ENCODE results near the gene BMP3.

The BMP3 gene

DNA sequence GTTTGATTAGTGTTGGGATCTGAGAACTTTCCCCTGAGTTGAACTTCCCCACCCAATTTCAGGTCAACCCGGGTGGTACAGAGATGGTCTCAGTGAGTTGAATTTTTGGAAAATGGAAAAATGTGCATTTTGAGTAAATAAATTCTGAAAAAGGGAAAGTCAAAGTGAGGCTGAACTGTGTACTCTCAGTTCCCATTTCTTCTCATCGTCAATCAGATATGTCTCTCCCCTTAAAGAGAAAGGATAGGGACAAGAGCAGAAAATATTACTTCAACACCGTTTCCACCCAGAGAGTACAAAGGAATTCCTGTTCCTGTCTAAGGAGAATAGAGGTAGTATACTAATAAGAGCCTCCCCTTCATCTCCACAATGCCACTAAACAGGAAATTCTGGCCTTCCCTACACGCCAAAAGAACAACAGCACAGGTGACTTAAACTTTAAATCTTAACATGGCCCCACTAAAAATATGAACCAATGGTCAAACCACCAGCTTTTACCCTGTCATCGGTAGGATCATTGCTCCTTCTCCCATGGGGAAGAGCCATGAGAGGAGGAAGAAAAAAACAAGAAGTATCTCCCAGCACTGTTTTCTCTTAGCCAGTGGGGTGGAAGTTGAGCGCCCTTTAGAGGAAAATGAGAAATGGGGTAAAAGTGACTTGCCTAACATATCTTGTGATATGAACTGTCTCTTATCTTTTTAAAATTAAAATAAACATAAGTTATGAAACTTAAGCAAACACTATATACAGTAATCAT, 30.3 kb downstream of the BMP3 start:
- CTCF ChIA-PET = no interaction called here
- POLR2A ChIA-PET = no interaction called here
- TF ChIP-seq, protein P1, sequence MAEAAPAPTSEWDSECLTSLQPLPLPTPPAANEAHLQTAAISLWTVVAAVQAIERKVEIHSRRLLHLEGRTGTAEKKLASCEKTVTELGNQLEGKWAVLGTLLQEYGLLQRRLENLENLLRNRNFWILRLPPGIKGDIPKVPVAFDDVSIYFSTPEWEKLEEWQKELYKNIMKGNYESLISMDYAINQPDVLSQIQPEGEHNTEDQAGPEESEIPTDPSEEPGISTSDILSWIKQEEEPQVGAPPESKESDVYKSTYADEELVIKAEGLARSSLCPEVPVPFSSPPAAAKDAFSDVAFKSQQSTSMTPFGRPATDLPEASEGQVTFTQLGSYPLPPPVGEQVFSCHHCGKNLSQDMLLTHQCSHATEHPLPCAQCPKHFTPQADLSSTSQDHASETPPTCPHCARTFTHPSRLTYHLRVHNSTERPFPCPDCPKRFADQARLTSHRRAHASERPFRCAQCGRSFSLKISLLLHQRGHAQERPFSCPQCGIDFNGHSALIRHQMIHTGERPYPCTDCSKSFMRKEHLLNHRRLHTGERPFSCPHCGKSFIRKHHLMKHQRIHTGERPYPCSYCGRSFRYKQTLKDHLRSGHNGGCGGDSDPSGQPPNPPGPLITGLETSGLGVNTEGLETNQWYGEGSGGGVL (tag by site-specific recombination; IDR thresholded peaks at IDR 0.05) = no peak
- no peaks in the 10 kb centered on the region for H3K4me1 ChIP-seq (ENCODE audit: control insufficient read depth, insufficient read depth, low read length)
- no peak overlapping the region for H3K27ac ChIP-seq (ENCODE audit: extremely low read depth, low read depth, low read length)
- no peaks in the 10 kb centered on the region for H3K9me3 ChIP-seq (ENCODE audit: control insufficient read depth, insufficient read depth, low read depth, low read length)
- H3K36me3 ChIP-seq (ENCODE audit: control insufficient read depth in 2 of 2, insufficient read depth in 1 of 2, low read length in 2 of 2) = no peaks in the 10 kb centered on the region
- no peak overlapping the region for H3K4me3 ChIP-seq (ENCODE audit: low read depth, low read length)

DNA sequence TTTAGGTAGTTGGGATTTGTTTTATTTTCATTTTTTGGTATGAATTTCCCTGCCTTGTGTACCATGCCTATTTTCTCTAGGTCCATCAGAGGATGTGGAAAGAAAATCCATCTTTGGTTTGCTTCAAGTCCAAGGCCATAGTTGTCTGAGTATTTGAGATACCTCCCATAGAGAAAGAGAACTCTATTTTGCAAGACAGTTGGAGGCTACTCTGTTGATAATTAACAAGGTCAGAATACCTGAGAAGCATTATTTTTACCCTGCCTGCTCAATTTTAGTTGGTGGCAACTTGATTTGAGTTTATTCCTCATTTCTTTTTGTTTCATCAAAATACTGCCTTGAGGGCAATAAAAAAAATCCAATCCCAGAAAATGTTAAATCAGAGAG, 30.8 kb downstream of the BMP3 start:
- POLR2A ChIA-PET = no interaction called here
- no peaks in the 10 kb centered on the region for H3K36me3 ChIP-seq (ENCODE audit: control insufficient read depth in 2 of 2, insufficient read depth in 1 of 2, low read length in 2 of 2)
- no peaks in the 10 kb centered on the region for H3K4me1 ChIP-seq (ENCODE audit: control insufficient read depth, insufficient read depth, low read length)
- CTCF ChIA-PET = no interaction called here
- no peak for TF ChIP-seq ZNF626 (tag by site-specific recombination; IDR thresholded peaks at IDR 0.05)
- TF ChIP-seq ZNF155 (tag by site-specific recombination; IDR thresholded peaks at IDR 0.05) = no peak
- no peak for TF ChIP-seq MEIS1 (CRISPR knock-in tag; IDR thresholded peaks at IDR 0.05; ENCODE audit: borderline replicate concordance)
- TF ChIP-seq ZNF169 (tag by site-specific recombination; IDR thresholded peaks at IDR 0.05) = no peak
- TF ChIP-seq, protein P2, sequence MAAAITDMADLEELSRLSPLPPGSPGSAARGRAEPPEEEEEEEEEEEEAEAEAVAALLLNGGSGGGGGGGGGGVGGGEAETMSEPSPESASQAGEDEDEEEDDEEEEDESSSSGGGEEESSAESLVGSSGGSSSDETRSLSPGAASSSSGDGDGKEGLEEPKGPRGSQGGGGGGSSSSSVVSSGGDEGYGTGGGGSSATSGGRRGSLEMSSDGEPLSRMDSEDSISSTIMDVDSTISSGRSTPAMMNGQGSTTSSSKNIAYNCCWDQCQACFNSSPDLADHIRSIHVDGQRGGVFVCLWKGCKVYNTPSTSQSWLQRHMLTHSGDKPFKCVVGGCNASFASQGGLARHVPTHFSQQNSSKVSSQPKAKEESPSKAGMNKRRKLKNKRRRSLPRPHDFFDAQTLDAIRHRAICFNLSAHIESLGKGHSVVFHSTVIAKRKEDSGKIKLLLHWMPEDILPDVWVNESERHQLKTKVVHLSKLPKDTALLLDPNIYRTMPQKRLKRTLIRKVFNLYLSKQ (tag by site-specific recombination; IDR thresholded peaks at IDR 0.05; ENCODE audit: borderline replicate concordance) = no peak
- TF ChIP-seq ZNF600 (tag by site-specific recombination; IDR thresholded peaks at IDR 0.05) = no peak
- no peak for TF ChIP-seq ZNF843 (tag by site-specific recombination; IDR thresholded peaks at IDR 0.05)
- TF ChIP-seq, protein P3, sequence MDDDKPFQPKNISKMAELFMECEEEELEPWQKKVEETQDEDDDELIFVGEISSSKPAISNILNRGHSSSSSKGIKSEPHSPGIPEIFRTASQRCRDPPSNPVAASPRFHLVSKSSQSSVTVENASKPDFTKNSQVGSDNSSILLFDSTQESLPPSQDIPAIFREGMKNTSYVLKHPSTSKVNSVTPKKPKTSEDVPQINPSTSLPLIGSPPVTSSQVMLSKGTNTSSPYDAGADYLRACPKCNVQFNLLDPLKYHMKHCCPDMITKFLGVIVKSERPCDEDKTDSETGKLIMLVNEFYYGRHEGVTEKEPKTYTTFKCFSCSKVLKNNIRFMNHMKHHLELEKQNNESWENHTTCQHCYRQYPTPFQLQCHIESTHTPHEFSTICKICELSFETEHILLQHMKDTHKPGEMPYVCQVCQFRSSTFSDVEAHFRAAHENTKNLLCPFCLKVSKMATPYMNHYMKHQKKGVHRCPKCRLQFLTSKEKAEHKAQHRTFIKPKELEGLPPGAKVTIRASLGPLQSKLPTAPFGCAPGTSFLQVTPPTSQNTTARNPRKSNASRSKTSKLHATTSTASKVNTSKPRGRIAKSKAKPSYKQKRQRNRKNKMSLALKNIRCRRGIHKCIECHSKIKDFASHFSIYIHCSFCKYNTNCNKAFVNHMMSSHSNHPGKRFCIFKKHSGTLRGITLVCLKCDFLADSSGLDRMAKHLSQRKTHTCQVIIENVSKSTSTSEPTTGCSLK (tag by site-specific recombination; IDR thresholded peaks at IDR 0.05) = no peak
- no peak for TF ChIP-seq ZNF311 (tag by site-specific recombination; IDR thresholded peaks at IDR 0.05; ENCODE audit: borderline replicate concordance)
- TF ChIP-seq ZNF768 (tag by site-specific recombination; IDR thresholded peaks at IDR 0.05) = no peak
- TF ChIP-seq ZNF19 (tag by site-specific recombination; IDR thresholded peaks at IDR 0.05; ENCODE audit: low read depth) = no peak
- TF ChIP-seq ZNF133 (tag by site-specific recombination; IDR thresholded peaks at IDR 0.05) = no peak
- no peak for TF ChIP-seq ZNF416 (tag by site-specific recombination; IDR thresholded peaks at IDR 0.05)
- TF ChIP-seq ZNF830 (tag by site-specific recombination; IDR thresholded peaks at IDR 0.05; ENCODE audit: low read depth) = no peak
- no peak for TF ChIP-seq BCL11B (tag by site-specific recombination; IDR thresholded peaks at IDR 0.05; ENCODE audit: low read depth)
- no peak for TF ChIP-seq KLF10 (tag by site-specific recombination; IDR thresholded peaks at IDR 0.05)
- no peak for TF ChIP-seq ZNF223 (tag by site-specific recombination; IDR thresholded peaks at IDR 0.05)
- TF ChIP-seq ZNF596 (tag by site-specific recombination; IDR thresholded peaks at IDR 0.05) = no peak
- no peak for TF ChIP-seq SETDB1 (IDR thresholded peaks at IDR 0.05; ENCODE audit: insufficient read length, low read length)
- TF ChIP-seq ZNF561 (tag by site-specific recombination; IDR thresholded peaks at IDR 0.05; ENCODE audit: borderline replicate concordance) = no peak
- no peak overlapping the region for H3K27ac ChIP-seq (ENCODE audit: extremely low read depth, low read depth, low read length)
- no peak overlapping the region for H3K4me3 ChIP-seq (ENCODE audit: low read depth, low read length)
- H3K9me3 ChIP-seq (ENCODE audit: control insufficient read depth, insufficient read depth, low read depth, low read length) = no peaks in the 10 kb centered on the region
